HG03432 (cell line): ENCODE data around the gene KY.

Experiments used
- ATAC-seq: cut with Tn5 transposase; IDR thresholded peaks from one replicate; pipeline ENCODE4 v1.9.1; 2021; ENCODE audit warnings: mild to moderate bottlenecking, moderate library complexity; ENCODE audit not compliant: unreplicated experiment

Gene KY, protein sequence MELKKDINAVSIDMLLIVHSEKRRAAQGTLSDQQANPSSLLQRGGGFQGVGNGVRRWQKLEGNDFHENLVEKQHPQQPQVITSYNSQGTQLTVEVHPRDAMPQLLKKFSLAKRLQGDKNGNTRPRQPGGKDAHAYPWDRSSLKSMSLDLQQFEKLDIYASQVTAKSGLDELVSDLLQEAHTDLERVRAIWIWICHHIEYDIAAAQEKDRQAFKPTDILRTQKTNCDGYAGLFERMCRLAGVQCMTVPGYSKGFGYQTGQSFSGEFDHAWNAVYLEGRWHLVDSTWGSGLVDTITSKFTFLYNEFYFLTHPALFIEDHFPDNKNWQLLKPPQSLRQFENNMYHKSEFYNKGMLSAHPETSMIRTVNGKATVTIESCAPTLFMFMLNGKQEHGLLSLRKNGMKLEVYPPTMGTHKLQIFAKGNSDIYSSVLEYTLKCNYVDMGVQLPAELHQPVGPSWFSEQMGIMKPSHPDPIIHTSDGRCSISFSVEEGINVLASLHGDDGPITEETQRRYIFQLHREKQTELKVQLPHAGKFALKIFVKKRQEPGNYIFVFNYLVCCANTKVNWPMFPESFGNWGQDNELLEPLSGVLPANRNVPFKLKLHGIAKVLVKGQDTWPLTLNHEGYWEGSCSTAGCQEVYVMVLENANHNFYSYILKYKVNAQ

DNA sequence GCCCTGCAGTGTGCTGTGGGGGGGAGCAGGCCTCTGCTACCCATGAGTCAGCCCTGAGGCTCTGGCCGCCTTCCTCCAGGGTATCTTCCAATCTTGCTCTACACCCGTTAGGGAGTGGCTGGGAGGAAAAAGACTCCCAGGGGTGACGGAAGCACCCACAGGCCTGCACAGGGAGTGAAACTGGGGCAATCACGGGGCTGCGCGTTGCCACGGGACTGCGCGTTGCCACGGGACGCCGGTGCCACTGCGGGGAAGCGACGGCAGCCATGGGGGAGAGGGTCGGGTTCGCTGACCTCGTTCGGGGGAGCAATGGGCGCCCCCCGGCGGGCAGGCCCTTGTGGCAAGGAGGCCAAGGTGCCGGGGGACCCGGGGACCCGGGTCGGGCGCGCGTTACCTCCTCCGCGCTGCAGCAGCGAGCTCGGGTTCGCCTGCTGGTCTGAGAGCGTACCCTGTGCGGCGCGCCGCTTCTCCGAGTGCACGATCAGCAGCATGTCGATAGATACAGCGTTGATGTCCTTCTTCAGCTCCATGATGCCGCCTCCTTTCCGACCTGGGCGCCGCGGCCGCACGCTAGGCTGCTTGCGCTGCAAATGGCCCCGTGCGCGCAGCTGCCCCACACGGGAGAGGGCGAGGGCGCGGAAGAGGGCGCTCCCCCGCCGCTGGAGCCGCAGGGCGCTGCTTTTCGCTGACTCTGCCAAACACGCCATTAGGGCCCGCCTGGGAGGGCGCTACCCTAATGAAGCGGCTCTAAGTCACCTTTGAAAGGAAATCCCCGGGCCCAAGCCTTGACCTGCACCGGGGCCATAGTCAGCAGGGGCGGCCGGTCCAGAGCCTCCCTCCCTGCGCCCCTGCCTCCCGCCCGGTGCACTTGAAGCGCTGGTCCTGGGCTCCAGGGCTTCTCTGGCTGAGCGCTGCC, at the start of gene KY:
Gene KY, minus strand, starts transcription at position 592 of the 916 bp plus-strand sequence. Its CDS starts 62 bp downstream, at position 530.
- ATAC-seq, result no peak

DNA sequence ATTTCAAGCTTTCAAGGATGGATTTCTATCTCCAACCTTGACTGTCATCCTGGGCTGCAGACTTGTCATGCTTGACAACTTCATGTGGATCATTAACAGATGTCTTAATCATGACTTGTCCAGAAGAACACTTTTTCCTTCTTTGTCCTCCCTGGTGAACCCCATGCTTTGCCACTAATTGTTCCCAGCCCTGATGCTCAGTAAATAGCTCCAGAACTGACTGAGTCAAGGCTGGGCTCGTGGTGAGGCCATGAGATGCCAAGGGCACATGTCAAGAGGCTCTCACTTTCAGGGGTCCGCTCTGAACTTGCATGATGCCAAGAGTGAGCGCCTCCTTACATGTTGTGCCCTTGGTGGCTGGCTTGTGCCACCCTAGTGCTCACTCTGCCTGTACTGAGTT, 48.9 kb upstream of the KY start:
- ATAC-seq, result no peak

DNA sequence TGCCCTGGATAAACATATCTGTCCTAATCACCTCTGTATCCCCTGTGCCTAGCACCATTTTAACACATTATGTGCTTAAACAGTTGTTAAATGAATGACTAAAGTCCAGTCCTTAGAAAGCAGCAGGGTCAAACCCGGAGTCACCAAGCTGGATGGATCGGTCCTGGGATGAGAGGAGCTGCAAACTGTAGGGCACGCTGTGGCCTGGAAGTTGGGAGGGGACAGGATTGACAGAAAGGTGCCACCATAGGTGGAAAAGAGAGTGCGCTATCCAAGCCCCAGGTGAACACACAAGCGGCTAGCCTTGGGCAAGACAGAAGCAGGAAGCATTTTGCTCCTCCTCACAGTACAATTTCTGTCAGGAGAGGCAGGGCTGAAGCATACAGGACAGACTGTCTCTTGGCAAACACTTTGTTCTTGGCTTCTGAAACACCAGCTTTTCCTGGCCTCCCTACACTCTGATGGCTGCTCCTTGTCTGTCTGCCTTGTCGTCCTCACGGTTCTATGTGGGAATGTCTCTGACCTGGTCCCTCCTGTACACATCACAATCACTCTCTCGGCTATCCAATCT, 48.4 kb upstream of the KY start:
- no peak for ATAC-seq

DNA sequence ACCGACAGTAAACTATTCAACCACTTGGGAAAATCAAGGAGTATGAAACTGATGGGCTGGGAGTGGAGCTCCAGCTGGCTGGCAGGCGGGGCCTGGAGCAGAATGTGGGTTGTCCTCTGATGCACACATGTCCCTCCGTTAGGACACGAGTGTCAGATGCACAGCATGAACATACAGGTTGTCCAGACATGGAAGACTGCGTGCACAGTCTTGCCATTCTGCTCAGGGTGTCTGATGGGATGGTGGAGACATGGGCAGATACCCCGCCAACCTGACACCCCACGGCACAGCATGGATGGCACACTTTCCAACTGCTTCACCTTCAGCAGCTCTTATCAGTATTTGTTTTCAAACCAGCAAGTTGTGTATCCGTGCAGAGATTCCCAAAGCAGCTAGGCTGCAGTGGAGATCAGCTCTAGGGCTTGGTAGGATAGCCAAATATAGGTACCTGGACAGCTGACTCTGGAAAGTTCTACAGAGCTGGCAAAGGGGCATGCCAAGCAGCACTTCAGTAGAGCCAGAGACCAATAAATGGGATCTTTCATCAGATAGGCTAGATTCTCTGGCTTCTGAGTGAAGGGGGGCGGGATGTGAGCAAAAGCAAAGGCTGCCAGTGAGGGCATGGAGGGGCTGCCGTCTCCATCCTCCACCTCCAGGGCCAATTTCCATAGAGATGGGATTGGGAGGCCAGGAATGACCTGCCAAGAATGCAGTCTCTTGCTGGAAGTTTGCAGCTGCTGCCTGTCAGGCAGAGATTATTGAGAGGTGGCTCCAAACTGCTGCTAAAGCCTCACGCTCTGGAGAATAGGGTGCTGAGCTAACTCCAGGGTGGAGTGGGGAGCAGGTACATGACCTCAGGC, 47.2 kb upstream of the KY start:
- no peak for ATAC-seq

DNA sequence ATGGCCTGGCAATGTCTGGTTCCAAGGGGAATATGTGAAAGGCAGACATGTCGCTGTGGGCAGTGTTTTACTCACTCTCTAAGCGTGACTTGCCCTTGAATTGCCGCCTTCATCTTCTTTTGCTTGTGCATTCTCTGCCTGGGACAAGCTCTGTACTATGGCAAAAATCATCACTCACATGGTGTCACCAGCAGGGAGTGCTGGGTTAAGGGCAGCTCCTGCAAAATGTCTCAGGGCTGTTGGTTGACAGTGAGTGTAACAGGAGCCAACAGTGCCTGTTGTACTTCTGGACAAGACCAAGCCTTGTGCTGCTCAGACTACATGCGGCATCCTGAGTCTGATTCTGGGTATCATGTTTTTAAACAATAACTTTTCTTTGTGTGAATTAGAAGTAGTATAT, 45.3 kb upstream of the KY start:
- no peak for ATAC-seq

DNA sequence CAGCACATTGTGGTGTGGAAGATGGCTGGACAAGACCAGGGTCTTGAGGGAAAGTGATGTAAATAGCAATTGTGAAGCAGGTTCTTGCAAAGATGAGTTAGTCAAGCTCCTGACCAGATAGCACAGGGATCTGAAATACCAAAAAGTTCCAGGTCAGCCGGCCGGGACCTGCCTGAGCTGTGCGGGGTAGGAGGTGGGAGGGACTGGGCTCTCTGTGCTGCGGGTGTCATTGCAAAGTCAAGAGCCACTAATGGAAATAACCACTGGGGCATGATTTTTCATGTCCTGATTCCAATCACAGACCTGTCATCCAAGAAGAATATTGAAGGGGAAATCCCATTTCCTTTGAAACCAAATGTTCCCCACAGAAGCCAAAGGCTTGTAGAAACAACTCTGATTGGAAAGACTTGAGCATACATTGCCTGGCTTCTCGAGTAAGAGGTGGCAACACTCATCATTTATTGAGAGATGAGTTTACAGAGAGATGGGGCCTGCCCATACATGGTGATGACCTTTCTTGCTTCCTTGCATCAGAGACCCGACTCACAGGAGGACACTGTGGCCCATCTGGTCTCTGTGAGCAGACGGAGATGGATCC, 44.2 kb upstream of the KY start:
- ATAC-seq, result no peak

DNA sequence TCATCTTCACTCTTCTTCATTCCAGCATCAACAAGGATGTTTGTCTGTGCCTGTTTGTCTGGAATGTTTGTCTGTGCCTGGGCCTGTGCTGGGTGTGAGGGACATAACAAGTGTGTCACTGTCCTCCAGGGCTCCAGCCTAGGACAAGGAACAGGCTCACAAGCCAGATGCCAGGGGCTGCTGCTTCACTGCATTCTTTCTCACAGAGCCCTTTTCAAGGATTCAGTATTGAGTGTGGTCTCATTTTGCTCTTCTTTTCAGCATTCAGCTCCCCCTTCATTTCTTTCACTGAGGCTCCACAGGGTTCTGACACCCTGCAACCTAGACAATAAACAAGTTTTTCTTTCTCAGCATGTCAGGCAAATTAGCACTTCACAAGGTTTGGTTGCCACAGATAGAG, 43.6 kb upstream of the KY start:
- ATAC-seq, result no peak

DNA sequence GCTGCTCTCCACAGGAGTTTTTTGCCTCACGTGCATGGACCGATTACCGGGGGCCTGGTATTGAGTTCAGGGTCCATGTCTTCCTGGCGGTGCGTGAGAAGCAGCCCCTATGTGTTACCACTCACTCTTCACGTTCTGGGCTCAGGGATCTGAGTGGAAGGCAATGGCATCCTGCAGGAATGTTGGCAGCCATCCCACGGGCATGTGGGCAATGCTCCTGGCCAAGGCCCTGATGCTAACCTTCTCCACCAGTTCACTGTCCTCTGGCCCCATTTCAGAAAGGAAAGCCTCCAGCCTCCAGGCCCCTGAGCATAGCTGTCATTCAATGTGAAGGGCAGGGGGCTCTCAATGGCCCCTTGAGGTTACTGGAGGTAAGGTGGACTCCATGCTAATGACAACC, 43.0 kb upstream of the KY start:
- ATAC-seq, result no peak

DNA sequence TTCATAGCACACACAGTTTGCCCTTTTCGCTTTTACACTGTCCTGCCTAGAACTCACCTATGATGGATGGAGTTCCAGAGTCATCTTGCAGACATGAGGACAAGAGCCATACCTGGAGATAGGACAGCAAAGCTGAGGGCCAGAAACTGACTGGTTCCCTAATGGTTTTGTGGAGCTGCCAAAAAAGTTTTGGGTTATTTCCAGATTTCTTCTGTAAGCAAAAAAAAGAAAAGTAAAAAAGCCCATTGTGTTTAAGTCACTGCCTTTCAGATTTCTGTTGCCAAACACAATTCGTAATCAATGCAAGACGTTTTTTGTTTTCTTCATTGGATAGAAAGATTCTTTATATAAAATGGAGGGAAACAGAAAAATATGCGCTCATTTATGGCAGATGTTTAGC, 42.4 kb upstream of the KY start:
- ATAC-seq, result no peak

DNA sequence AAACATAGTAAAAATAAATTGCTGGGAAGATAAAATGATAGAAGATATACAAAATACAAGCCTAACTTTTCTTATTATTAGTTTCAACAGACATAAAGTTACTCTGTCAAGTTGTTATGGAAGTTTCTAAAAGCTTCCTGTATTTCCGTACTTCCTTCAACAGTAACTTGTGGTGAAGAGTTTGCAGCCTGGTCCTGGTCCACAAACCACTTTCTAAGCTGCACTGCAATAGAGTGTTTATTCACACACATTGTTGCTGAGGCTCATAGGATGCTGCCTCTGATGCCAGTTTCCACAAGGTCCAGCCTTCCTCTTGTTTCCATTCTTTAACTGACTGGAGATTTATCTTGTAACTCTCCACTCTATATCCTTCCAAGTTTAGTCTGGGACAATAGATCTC, 39.4 kb upstream of the KY start:
- no peak for ATAC-seq

DNA sequence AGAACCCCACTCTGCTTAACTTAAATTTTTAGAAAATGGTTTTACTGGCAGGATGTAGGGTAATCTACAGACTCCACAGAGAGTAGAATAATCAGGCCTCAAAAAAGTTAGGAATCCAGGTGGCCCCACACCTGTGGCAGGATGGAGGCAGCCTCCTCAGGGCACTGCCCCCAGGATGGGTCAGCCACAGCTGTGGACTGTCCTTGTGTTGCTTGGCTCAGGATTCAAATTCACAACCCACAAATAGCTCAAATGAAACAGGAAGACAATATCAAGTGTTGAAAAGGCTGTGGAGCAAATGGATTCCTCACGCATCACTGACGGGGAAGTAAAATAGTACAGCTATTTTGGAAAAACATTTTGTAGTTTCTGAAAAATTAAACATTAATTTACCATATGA, 36.8 kb upstream of the KY start:
- ATAC-seq, result no peak

DNA sequence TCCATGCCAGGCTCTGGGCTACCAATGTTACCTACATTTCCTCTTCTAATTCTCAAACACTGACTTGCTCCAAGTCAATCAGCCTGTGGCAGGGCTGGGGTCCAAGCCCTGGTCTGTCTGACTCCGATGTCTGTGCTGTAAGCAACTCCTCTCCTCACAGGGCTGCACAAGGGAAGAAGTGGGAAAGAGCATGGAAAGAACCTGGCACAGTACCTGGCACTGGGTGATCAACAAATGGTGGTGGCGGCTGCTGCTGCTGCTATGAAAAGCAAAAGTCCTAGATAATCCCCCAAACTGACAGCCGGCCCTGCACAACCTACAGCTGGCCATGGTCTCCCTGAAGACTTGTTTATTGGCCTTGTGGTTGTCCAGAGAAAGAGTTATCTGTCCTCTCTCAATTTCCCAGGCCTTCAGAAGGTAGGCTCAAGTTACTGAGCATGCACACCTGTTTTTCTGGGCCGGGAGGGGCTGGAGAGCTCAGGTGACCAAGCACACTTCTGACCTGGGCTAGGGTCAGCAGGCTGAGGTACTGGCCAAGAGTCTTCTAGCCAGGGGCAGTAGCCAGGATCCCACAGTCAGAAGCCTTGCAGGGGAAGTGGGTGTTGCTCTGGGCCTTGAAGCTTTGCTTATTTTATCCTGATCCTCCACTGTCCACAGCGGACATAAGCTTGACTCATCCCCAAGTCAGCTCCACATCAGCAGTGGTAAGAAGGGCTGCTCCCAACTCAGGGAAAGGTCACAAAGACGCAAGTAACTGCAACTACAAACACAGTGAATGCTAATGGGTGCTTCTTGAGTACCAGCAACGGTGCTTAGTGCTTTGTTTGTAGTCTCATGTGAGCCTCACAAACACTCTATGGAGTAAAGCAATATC, 35.3 kb upstream of the KY start:
- ATAC-seq, result no peak

DNA sequence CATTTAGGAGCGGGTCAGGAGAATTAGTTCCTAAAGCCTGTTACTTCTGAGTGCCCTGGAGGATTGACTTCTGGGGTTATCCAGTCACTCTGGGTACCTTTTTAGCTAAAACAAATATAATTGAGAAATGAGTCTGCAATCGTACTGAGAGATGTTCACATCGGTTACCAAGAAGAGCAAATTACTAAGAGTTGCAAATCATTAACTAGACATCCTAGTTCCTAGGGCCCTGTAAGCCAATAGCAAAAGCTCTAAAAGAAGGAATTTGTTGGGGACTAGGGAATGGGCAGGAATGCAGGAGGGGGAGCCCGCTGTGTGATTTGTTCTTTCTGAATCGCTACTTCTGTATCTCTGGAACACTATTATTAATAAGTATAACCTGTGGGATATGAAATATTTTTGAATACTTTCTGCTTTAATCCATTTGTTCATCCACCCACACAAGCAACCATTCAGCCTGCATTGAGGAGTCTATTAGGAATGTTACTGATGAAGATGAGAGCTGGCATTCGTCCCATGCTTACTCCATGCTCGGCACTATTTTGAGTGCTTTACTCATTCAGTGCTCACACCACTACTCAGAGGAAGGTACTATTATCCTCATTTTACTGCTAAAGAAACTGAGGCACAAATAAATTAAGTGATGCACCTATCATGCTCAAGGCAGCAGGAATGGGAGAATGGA, 31.5 kb upstream of the KY start:
- ATAC-seq, result no peak

DNA sequence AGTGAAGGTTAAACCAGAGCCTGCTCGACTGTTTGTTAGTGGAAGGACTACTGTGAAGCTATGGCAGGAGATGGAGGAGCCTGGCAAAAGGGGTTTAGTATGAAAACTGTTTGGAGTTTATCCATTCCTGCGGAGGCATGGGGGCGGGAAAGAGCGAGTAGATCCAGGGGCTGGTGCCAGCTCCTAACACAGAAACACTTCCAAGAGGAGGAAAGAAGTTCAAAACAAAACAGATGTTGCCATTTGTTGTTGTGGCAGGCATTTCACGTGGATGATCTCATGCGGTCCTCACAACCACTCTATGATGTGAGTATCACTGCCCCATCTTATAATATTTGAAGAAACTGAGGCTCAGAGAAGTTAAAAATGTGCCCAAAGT, 30.7 kb upstream of the KY start:
- no peak for ATAC-seq

DNA sequence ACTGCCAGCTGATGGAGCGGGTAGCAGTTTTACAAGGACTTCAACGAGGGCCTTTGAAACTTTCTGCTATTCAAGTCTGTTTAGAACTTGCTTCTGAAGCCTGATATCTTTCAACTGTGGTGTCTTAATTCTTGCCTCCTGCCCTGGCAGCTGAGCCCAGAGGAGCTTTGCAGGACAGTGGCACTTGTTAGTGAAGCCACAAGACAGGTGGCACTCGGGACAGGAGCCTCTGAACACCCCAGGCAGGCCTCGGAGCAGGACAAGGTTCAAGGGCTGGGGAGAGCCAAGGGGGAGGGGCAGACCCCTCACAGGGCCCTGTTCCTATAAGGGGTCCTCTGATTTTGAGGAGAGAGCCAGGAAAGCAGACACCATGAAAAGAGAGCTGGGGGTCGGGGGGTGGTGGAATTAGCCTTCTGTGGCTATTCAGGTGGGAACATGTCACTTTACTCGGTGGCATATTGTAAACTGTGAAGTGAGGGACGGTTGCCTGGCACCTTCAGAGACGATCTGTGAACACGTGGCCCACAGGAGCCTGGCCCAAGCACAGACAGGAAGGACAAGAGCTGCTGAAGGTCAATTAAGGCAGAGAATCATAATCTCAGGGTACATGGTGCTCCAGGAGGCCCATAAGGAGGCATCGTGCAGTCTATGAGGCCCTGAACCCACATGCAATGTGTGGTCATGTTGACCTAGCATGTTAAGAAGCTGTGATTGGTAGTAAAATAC, 30.1 kb upstream of the KY start:
- ATAC-seq, result no peak

DNA sequence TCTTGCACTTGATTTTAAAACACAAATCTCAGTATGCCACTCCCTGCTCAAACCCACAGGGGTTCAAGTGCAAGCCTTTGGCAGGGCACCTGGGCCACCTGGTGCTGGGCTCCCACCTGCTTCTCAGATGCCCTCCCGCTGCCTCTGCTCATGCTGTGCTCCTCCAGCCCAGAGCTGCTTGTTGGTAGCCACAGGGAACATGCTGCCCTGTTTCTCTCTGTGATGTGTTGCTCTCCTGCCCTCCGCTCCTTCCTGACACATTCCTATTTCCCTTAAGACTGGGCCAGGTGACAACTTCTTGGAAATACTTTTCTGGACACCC, 27.1 kb upstream of the KY start:
- ATAC-seq, result no peak

DNA sequence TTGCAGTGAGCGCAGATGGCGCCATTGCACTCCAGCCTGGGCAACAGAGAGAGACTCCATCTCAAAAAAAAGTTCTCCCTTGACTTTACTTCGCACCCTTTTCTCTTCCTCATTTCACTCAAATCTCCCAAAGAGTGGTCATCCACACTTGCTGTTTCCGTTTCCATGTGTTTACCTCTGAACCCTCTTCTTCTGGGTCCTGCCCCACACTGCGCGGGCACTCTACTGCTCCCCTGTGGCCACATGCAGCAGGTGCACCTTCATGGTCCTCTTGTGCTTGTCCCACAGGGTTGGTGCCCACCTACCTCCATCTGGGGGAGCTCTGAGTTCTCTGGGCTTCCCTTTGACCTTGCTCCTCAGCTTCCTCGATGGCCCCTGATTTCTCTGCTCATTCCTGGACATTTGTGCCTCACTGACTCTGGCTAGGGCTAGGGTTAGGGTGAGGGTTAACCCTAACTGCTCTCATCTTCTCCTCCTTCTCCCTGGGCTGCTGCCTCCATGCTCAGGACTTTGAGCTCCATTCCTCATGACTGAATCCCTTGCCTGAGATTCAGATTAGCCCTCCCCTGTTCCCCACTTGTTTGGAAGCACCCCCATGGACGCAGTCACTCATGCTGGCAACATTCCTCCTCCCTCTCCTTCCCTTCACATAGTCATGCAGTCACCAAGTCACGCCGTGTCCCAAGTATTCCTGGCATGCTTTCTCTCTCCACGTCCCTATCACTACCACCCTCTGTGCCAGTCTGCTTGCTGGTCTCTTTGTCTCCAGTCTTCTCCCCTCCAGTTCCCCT, 26.6 kb upstream of the KY start:
- ATAC-seq, result no peak
